ENCODE measurements around the gene RYR2. TPM values are rescaled to one million over a fixed set of nuclear protein-coding genes. Genes with fewer than 3 reads are reported as not detected.
A peak's percentile ranks its signal among the peaks of the same experiment; 100 is the strongest.

The RYR2 gene
- total RNA-seq, 1 experiment from 2014 or later, result 3.4 TPM

DNA sequence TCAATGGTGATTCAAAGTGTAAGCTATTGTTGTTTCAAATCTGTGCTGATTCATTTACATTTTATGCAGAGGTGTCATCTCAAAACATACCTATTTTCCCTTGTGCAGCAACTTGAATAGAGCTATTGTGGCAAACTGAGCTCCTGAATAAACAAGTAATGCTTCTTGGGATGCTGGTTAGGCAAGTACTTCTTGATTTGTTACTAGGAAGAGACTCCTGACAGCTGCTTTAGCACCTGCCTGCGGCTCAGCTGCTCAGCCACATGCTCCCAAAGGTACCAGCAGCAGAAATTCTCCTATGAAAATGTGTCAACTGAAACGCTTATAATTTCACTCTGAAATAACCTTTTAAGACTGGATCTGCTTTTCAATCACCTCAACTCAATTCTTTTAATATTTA lies 352.3 kb downstream of the RYR2 start:
- Histone ChIP-seq H3K23ac (ENCODE audit: insufficient read length, low read depth, low read length) (no peak overlapping the region), H3K14ac (ENCODE audit: insufficient read depth, low read length) (no peak overlapping the region), H3K79me1 (ENCODE audit: insufficient read depth, low read depth, low read length, poor library complexity, severe bottlenecking) (no peaks in the 10 kb centered on the region), H3K4me2 (ENCODE audit: insufficient read depth, insufficient read length, low read length) (no peak overlapping the region), H4K20me1 (ENCODE audit: control insufficient read depth, insufficient read depth, insufficient read length) (no peaks in the 10 kb centered on the region), H3K27me3 (ENCODE audit: insufficient read depth, low read length) (no peaks in the 10 kb centered on the region), H2BK5ac (ENCODE audit: insufficient read length, low read length) (no peak overlapping the region), H3K18ac (ENCODE audit: insufficient read length, low read depth, low read length) (no peak overlapping the region), H2BK20ac (ENCODE audit: low read depth, low read length, poor library complexity, severe bottlenecking) (no peak overlapping the region), H4K5ac (ENCODE audit: insufficient read length, low read depth, low read length) (no peak overlapping the region), H2BK15ac (ENCODE audit: low read depth, low read length) (no peak overlapping the region), H4K8ac (replicated peaks; ENCODE audit: insufficient read length, low read depth, low read length) (no peak overlapping the region), H3K9me3 (ENCODE audit: control insufficient read depth, low read depth, low read length) (no peaks in the 10 kb centered on the region), H3K27ac (ENCODE audit: insufficient read length, low read depth, low read length) (no peak overlapping the region), H3T11ph (ENCODE audit: low read length) (no peak overlapping the region), H2AK5ac (ENCODE audit: insufficient read length, low read length) (no peak overlapping the region), H2BK120ac (ENCODE audit: low read depth, low read length, poor library complexity, severe bottlenecking) (no peak overlapping the region), H3K4ac (ENCODE audit: low read depth, low read length) (no peak overlapping the region), H3K56ac (ENCODE audit: insufficient read length, low read depth, low read length) (no peak overlapping the region), H3K79me2 (ENCODE audit: insufficient read depth, low read length) (no peaks in the 10 kb centered on the region), H3K4me1 (ENCODE audit: insufficient read depth, low read length) (peaks cover 2% of the 10 kb centered on the region), H3K23me2 (ENCODE audit: insufficient read length, low read depth, low read length, poor library complexity, severe bottlenecking) (no peaks in the 10 kb centered on the region), H3K9ac (ENCODE audit: extremely low read depth, insufficient read length, low read length) (no peak overlapping the region), H4K91ac (ENCODE audit: insufficient read length, low read depth, low read length) (no peak overlapping the region), H2AFZ (ENCODE audit: low read length) (no peak overlapping the region), H2BK12ac (ENCODE audit: insufficient read length, low read depth, low read length) (no peak overlapping the region)
- H3K9me3 Mint-ChIP-seq, result peaks cover 14 to 15% of the 10 kb centered on the region in 2 experiments
- no peaks in the 10 kb centered on the region for H3K27me3 Mint-ChIP-seq (ENCODE audit: low read depth)
- peaks cover 8 to 20% (median 15%) of the 10 kb centered on the region in 3 experiments for H3K36me3 Mint-ChIP-seq (ENCODE audit: insufficient read depth in 1 of 3, low read depth in 3 of 3)
- WGBS (ENCODE audit: extremely low coverage, insufficient read length, low lambda C conversion rate), result no CpG with 5 or more reads among the region's 2 CpGs
- TF ChIP-seq, protein P1, sequence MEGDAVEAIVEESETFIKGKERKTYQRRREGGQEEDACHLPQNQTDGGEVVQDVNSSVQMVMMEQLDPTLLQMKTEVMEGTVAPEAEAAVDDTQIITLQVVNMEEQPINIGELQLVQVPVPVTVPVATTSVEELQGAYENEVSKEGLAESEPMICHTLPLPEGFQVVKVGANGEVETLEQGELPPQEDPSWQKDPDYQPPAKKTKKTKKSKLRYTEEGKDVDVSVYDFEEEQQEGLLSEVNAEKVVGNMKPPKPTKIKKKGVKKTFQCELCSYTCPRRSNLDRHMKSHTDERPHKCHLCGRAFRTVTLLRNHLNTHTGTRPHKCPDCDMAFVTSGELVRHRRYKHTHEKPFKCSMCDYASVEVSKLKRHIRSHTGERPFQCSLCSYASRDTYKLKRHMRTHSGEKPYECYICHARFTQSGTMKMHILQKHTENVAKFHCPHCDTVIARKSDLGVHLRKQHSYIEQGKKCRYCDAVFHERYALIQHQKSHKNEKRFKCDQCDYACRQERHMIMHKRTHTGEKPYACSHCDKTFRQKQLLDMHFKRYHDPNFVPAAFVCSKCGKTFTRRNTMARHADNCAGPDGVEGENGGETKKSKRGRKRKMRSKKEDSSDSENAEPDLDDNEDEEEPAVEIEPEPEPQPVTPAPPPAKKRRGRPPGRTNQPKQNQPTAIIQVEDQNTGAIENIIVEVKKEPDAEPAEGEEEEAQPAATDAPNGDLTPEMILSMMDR (conservative IDR thresholded peaks at IDR 0.05), result no peak
- peaks cover 25 to 30% of the 10 kb centered on the region in 2 experiments for H3K4me1 Mint-ChIP-seq
- H3K4me3 Mint-ChIP-seq, result no peak overlapping the region
- no peak for DNase-seq
- H3K27ac Mint-ChIP-seq, result peak overlapping the region in 2 of 3 experiments; percentile 7 to 42; a peak in 1 of 7 replicates
